Endothelial cell of umbilical vein (primary cell): ENCODE data around the gene CANT1. TPM values are rescaled to one million over a fixed set of nuclear protein-coding genes. Genes with fewer than 3 reads are reported as not detected.

Experiments used
- BruUV-seq: library from RNA; stranded (reverse); fragments of 400-500 nt; replicated peaks from 2 replicates; lab custom pipeline; 2021; lab: Mats Ljungman, UMichigan
- CTCF ChIA-PET: fragments of 300-600, 350-600 bp; sonication (Branson Sonifier 250); formaldehyde crosslinking; loops from one replicate; lab custom pipeline; 2021; ENCODE audit warnings: antibody characterized with exemption, inconsistent platforms; lab: Charles Lee
- POLR2A ChIA-PET: fragments of 300-600, 350-600 bp; sonication (Branson Sonifier 250); formaldehyde crosslinking; loops from one replicate; lab custom pipeline; 2021; ENCODE audit warnings: antibody characterized with exemption, inconsistent platforms; lab: Charles Lee
- DNase-seq: peaks from one replicate; pipeline ENCODE4 v3.0.0-alpha.2; 2011; ENCODE audit warnings: low read depth, low spot score
- FAIRE-seq: peaks from 2 replicates; lab custom pipeline; 2011; peaks lifted over from hg19 to GRCh38; lab: Jason Lieb, UNC
- H2AFZ ChIP-seq: 2 replicates; pipeline ENCODE4 v1.6.0; 2012; ENCODE audit warnings: low read depth, low read length, control low read depth, inconsistent platforms
- H3K27ac ChIP-seq: 2 replicates; pipeline ENCODE4 v1.5.1; 2011; ENCODE audit warnings: low read depth, mild to moderate bottlenecking, control low read depth, low read length, moderate library complexity; ENCODE audit not compliant: insufficient read depth
- H3K27me3 ChIP-seq, 2 experiments: 2 replicates each; pipeline versions ENCODE4 v1.6.0 to v1.6.1; 2011; ENCODE audit warnings: low read length in 2 of 2, mixed read lengths in 1 of 2; ENCODE audit not compliant: control insufficient read depth in 2 of 2, insufficient read depth in 2 of 2
- H3K36me3 ChIP-seq, 2 experiments: 2 replicates in 1 of 2; 3 replicates in 1 of 2; pipeline ENCODE4 v1.5.1; 2011; ENCODE audit warnings: low read length in 2 of 2, mild to moderate bottlenecking in 1 of 2, moderate library complexity in 1 of 2; ENCODE audit not compliant: control insufficient read depth in 2 of 2, insufficient read depth in 2 of 2; ENCODE audit errors: extremely low read depth in 1 of 2
- H3K4me1 ChIP-seq: 3 replicates; pipeline ENCODE4 v1.5.1; 2011; ENCODE audit warnings: mild to moderate bottlenecking, low read length; ENCODE audit not compliant: control insufficient read depth, insufficient read depth; ENCODE audit errors: extremely low read depth
- H3K4me2 ChIP-seq: 2 replicates; pipeline ENCODE4 v1.6.1; 2011; ENCODE audit warnings: low read length, control low read depth, mixed read lengths; ENCODE audit not compliant: insufficient read depth
- H3K4me3 ChIP-seq, 3 experiments: fragments of 200-600 bp in 1 of 3; sonication (generic), shearing (Covaris generic) in 1 of 3; replicated peaks in 1 of 3; 2 replicates each; pipeline ENCODE4 v1.5.1; 2011 to 2016; ENCODE audit warnings: control low read depth in 3 of 3, low read length in 3 of 3, mild to moderate bottlenecking in 2 of 3, inconsistent platforms in 1 of 3, low read depth in 1 of 3, moderate library complexity in 1 of 3; ENCODE audit not compliant: insufficient read depth in 1 of 3
- H3K79me2 ChIP-seq: 2 replicates; pipeline ENCODE4 v1.6.0; 2012; ENCODE audit warnings: low read length, inconsistent platforms; ENCODE audit not compliant: control insufficient read depth, insufficient read depth
- H3K9ac ChIP-seq: replicated peaks from 2 replicates; pipeline ENCODE3; 2011; ENCODE audit warnings: low read length, control low read depth; ENCODE audit not compliant: insufficient read depth; ENCODE audit errors: extremely low read depth
- H3K9me1 ChIP-seq: replicated peaks from 3 replicates; pipeline ENCODE4 v1.6.0; 2011; ENCODE audit warnings: mild to moderate bottlenecking, low read length; ENCODE audit not compliant: control insufficient read depth, insufficient read depth; ENCODE audit errors: extremely low read depth
- H3K9me3 ChIP-seq: replicated peaks from 2 replicates; pipeline ENCODE4 v1.5.1; 2012; ENCODE audit warnings: low read length, inconsistent platforms; ENCODE audit not compliant: control insufficient read depth, insufficient read depth
- H4K20me1 ChIP-seq: replicated peaks from 2 replicates; pipeline ENCODE3; 2011; ENCODE audit warnings: mild to moderate bottlenecking, low read length; ENCODE audit not compliant: control insufficient read depth, insufficient read depth; ENCODE audit errors: extremely low read depth
- CTCF ChIP-seq, 2 donors: IDR thresholded peaks; 1 replicate in 1 of 2; 2 replicates in 1 of 2; pipeline ENCODE4 v1.5.1; 2011; ENCODE audit warnings: low read length in 2 of 2, mild to moderate bottlenecking in 2 of 2, moderate library complexity in 2 of 2, control low read depth in 1 of 2, inconsistent platforms in 1 of 2, low read depth in 1 of 2; ENCODE audit not compliant: insufficient read depth in 1 of 2; ENCODE audit errors: extremely low read depth in 1 of 2
- EZH2 ChIP-seq: IDR thresholded peaks from 2 replicates; pipeline ENCODE4 v1.6.1; 2012; ENCODE audit warnings: borderline replicate concordance, low read depth, mild to moderate bottlenecking, moderate library complexity, low read length, inconsistent platforms; ENCODE audit not compliant: severe bottlenecking
- FOS ChIP-seq: IDR thresholded peaks from 2 replicates; pipeline ENCODE4 v1.6.1; 2011; ENCODE audit warnings: mild to moderate bottlenecking, low read length, moderate library complexity, borderline replicate concordance; ENCODE audit not compliant: insufficient read depth
- GATA2 ChIP-seq: IDR thresholded peaks from 2 replicates; pipeline ENCODE4 v1.7.0; 2011; ENCODE audit warnings: low read depth, mild to moderate bottlenecking, moderate library complexity, mixed read lengths, low read length; ENCODE audit not compliant: insufficient read length, insufficient read depth
- JUN ChIP-seq: IDR thresholded peaks from 2 replicates; pipeline ENCODE4 v1.6.1; 2011; ENCODE audit warnings: borderline replicate concordance, low read depth; ENCODE audit not compliant: insufficient read length, insufficient read depth
- MAX ChIP-seq: IDR thresholded peaks from 2 replicates; pipeline ENCODE4 v1.6.1; 2011; ENCODE audit not compliant: insufficient read depth, insufficient read length
- MYC ChIP-seq: IDR thresholded peaks from one replicate; pipeline ENCODE4 v1.6.1; 2011; ENCODE audit warnings: mild to moderate bottlenecking, low read depth, low read length
- POLR2A ChIP-seq: IDR thresholded peaks from 2 replicates; pipeline ENCODE4 v1.6.1; 2012; ENCODE audit warnings: low read depth, mild to moderate bottlenecking, control low read depth, low read length
- POLR2AphosphoS5 ChIP-seq: IDR thresholded peaks from 2 replicates; pipeline ENCODE4 v1.6.1; 2012; ENCODE audit warnings: low read depth, mild to moderate bottlenecking, control low read depth, low read length, moderate library complexity; ENCODE audit not compliant: insufficient read depth
- dilution Hi-C: fragments of 300-500 bp; cut with MboI; formaldehyde crosslinking; loops from one replicate; pipeline ENCODE4 v1.15.0; 2019; ENCODE audit warnings: low sequenced_read_pairs; ENCODE audit not compliant: extremely low pct_ligation_motif_present
- intact Hi-C: fragments of 100-400 bp; cut with micrococcal nuclease; formaldehyde crosslinking; loops from one replicate; pipeline ENCODE4 v1.10.0; 2022
- polyA plus RNA-seq, 4 experiments: library from polyadenylated mRNA; depleted of rRNA in 3 of 4; stranded (reverse) in 3 of 4; unstranded in 1 of 4; fragments of >200 nt; gene quantifications; 2 replicates each; pipeline versions ENCODE4 v1.2.1 to v1.2.3, GENCODE V29; 2011 to 2012; ENCODE audit warnings: missing spikeins in 1 of 4
- total RNA-seq: library from RNA; stranded (reverse); gene quantifications from 2 replicates; pipeline ENCODE4 v1.2.3, GENCODE V29; 2021

Gene CANT1
- total and polyA plus RNA-seq, 2 donors (not counting 3 experiments of a cell fraction or from before 2014, with no cell fraction given) = 85.0 to 93.6 TPM

GRCh38 chr17:78993241-78993956 is 16.2 kb downstream of the CANT1 start:
- peak overlapping the region; percentile 36 for H3K27ac ChIP-seq
- H3K36me3 ChIP-seq = peaks cover 12 to 41% of the 10 kb centered on the region in 2 experiments
- no peak overlapping the region for H3K4me2 ChIP-seq
- H2AFZ ChIP-seq = no peak overlapping the region
- H3K9me1 ChIP-seq = no peaks in the 10 kb centered on the region
- H3K9me3 ChIP-seq = no peaks in the 10 kb centered on the region
- H4K20me1 ChIP-seq = no peaks in the 10 kb centered on the region
- H3K4me1 ChIP-seq = peaks cover 14% of the 10 kb centered on the region
- no TSS peak for BruUV-seq
- TF ChIP-seq FOS = no peak
- TF ChIP-seq CTCF (IDR thresholded peaks at IDR 0.05; ENCODE audit: extremely low read depth in 1 of 2, insufficient read depth in 1 of 2, low read depth in 1 of 2, low read length in 2 of 2) = peak; percentile 85 to 86
- FAIRE-seq = peak; percentile 78
- no peak overlapping the region for H3K4me3 ChIP-seq
- ChIA-PET CTCF (interaction anchor here (0.7 to 1.6 kb wide), 3 partner anchors 33 to 54 kb away, joined by 3 to 5 read pairs (median 4); no protein-coding TSS in a partner anchor), POLR2A (no interaction called here)
- H3K79me2 ChIP-seq = peaks cover 34% of the 10 kb centered on the region
- H3K27me3 ChIP-seq = no peaks in the 10 kb centered on the region
- DNase-seq = peak; percentile 72
- dilution Hi-C loops = no loop called here
- intact Hi-C loops = loop anchor here (1.0 to 2.0 kb wide), 2 partner anchors 15 to 49 kb away; partner anchors contain the start of gene CANT1
- H3K9ac ChIP-seq = no peak overlapping the region

DNA sequence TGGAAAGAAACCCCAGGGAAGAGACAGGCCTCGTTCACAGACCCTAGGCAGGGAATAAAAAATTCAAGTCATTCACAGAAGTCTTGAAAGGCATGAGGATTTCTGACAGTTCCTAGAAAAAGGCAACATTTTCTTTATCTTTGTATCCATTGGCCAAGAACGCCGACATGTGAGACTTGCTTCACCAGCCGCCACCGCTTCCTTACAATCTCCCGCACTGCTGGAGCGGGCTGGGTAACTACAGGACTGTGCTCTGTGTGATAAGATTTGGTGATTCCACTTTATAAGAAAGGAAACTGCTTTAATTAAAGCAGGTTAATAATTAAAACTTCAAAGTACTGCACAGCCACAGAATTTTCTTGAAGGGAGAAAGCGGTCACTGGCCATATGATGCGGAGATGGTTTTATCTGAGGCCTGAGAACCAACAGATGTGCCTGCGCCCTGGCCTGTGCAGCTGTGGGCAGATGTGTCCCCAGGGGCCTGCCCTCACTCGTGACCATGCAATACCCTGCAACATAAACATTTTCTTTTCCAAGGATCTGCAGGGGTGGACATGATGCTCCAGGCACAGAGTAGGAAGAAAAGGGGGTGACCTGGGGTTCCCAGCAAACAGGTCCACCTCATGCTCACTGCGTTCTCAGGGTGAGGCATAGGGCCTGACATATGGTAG is 16.9 kb downstream of the CANT1 start:
- intact Hi-C loops (loop anchor here (1.0 to 2.0 kb wide), 2 partner anchors 16 to 50 kb away; partner anchors contain the start of gene CANT1), dilution Hi-C loops (no loop called here)
- H3K4me1 ChIP-seq = peaks cover 20% of the 10 kb centered on the region
- H3K9me3 ChIP-seq = no peaks in the 10 kb centered on the region
- H4K20me1 ChIP-seq = no peaks in the 10 kb centered on the region
- H3K4me2 ChIP-seq = no peak overlapping the region
- H3K9me1 ChIP-seq = no peaks in the 10 kb centered on the region
- CTCF ChIA-PET = interaction anchor here (1.6 kb wide), 1 partner anchor 53 kb away, joined by 3 read pairs; no protein-coding TSS in a partner anchor
- peaks cover 29% of the 10 kb centered on the region for H3K79me2 ChIP-seq
- no peak overlapping the region for H3K9ac ChIP-seq
- TF ChIP-seq CTCF (IDR thresholded peaks at IDR 0.05; ENCODE audit: extremely low read depth in 1 of 2, insufficient read depth in 1 of 2, low read depth in 1 of 2, low read length in 2 of 2) (no peak), FOS (no peak), POLR2AphosphoS5 (no peak), MAX (no peak), POLR2A (no peak), EZH2 (no peak), MYC (no peak), GATA2 (no peak), JUN (no peak)
- H3K27ac ChIP-seq = no peak overlapping the region
- POLR2A ChIA-PET = no interaction called here
- H3K4me3 ChIP-seq = no peak overlapping the region
- H3K27me3 ChIP-seq = no peaks in the 10 kb centered on the region
- DNase-seq = no peak
- peaks cover 10 to 41% of the 10 kb centered on the region in 2 experiments for H3K36me3 ChIP-seq
- BruUV-seq = no TSS peak
- no peak overlapping the region for H2AFZ ChIP-seq
- no peak for FAIRE-seq
